CD14-positive monocyte (primary cell): Measurements from ENCODE around the gene NRXN3. TPM values are rescaled to one million over a fixed set of nuclear protein-coding genes. Genes with fewer than 3 reads are reported as not detected.

ENCODE experiments used
- DNase-seq, 3 donors: peaks; one replicate each; pipeline ENCODE4 v3.0.0-alpha.2; 2011 to 2022
- H2AFZ ChIP-seq: 2 replicates; pipeline ENCODE4 v1.6.0; 2012; ENCODE audit warnings: mild to moderate bottlenecking, low read depth, low read length, inconsistent platforms; ENCODE audit not compliant: insufficient read depth, poor library complexity, severe bottlenecking
- H3K27ac ChIP-seq, 2 donors: 1 replicate in 1 of 2; 2 replicates in 1 of 2; pipeline ENCODE4 v1.5.1; 2012 to 2013; ENCODE audit warnings: low read length in 2 of 2, control low read depth in 1 of 2, inconsistent platforms in 1 of 2, low read depth in 1 of 2, mild to moderate bottlenecking in 1 of 2
- H3K27me3 ChIP-seq, 2 donors: one replicate each; pipeline versions ENCODE4 v1.6.0 to v1.6.1; 2011 to 2013; ENCODE audit warnings: low read length in 2 of 2; ENCODE audit not compliant: control insufficient read depth in 2 of 2, insufficient read depth in 2 of 2
- H3K36me3 ChIP-seq, 2 donors: replicated peaks in 1 of 2; 1 replicate in 1 of 2; 2 replicates in 1 of 2; pipeline versions ENCODE4 v1.5.1 to v1.6.1; 2012 to 2013; ENCODE audit warnings: low read length in 2 of 2, control low read depth in 1 of 2, inconsistent platforms in 1 of 2, mild to moderate bottlenecking in 1 of 2; ENCODE audit not compliant: insufficient read depth in 2 of 2, control insufficient read depth in 1 of 2
- H3K4me1 ChIP-seq, 2 donors: 1 replicate in 1 of 2; 2 replicates in 1 of 2; pipeline versions ENCODE4 v1.5.1 to v1.6.1; 2012 to 2013; ENCODE audit warnings: low read length in 2 of 2, control low read depth in 1 of 2, inconsistent platforms in 1 of 2, mild to moderate bottlenecking in 1 of 2, moderate library complexity in 1 of 2; ENCODE audit not compliant: insufficient read depth in 2 of 2, control insufficient read depth in 1 of 2
- H3K4me2 ChIP-seq: replicated peaks from 2 replicates; pipeline ENCODE3; 2012; ENCODE audit warnings: low read length, moderate library complexity, mild to moderate bottlenecking; ENCODE audit not compliant: poor library complexity, severe bottlenecking; ENCODE audit errors: extremely low read depth
- H3K4me3 ChIP-seq, 3 experiments: fragments of 200-600 bp in 1 of 3; sonication (generic) in 1 of 3; replicated peaks in 1 of 3; 1 replicate in 2 of 3; 2 replicates in 1 of 3; pipeline ENCODE4 v1.5.1; 2011 to 2013; ENCODE audit warnings: low read length in 3 of 3, mild to moderate bottlenecking in 3 of 3, control low read depth in 2 of 3, low read depth in 2 of 3, inconsistent platforms in 1 of 3, moderate library complexity in 1 of 3
- H3K79me2 ChIP-seq: 2 replicates; pipeline ENCODE4 v1.6.0; 2012; ENCODE audit warnings: mild to moderate bottlenecking, control low read depth, inconsistent platforms, low read length, moderate library complexity; ENCODE audit not compliant: insufficient read depth
- H3K9ac ChIP-seq: 2 replicates; pipeline ENCODE4 v1.6.0; 2017; ENCODE audit warnings: low read length, mild to moderate bottlenecking; ENCODE audit not compliant: insufficient read depth, poor library complexity, severe bottlenecking
- H3K9me3 ChIP-seq, 2 donors: replicated peaks in 1 of 2; 1 replicate in 1 of 2; 2 replicates in 1 of 2; pipeline versions ENCODE4 v1.5.1 to v1.6.1; 2012 to 2013; ENCODE audit warnings: low read length in 2 of 2, control low read depth in 1 of 2; ENCODE audit not compliant: control insufficient read depth in 1 of 2, insufficient read depth in 1 of 2
- H4K20me1 ChIP-seq: 2 replicates; pipeline ENCODE4 v1.6.0; 2012; ENCODE audit warnings: mild to moderate bottlenecking, low read length, control low read depth, moderate library complexity; ENCODE audit not compliant: insufficient read depth
- H3K27ac Mint-ChIP-seq, 7 donors: one replicate each; pipeline ENCODE4 v1.8.0; 2020; ENCODE audit warnings: mild to moderate bottlenecking in 7 of 7, mixed read lengths in 7 of 7, moderate library complexity in 6 of 7, inconsistent platforms in 2 of 7
- H3K27me3 Mint-ChIP-seq, 3 donors: one replicate each; pipeline ENCODE4 v1.8.0; 2021 to 2022; ENCODE audit warnings: low read depth in 3 of 3, mild to moderate bottlenecking in 3 of 3, mixed read lengths in 3 of 3, moderate library complexity in 3 of 3, inconsistent platforms in 1 of 3
- H3K36me3 Mint-ChIP-seq, 2 donors: one replicate each; pipeline ENCODE4 v1.8.0; 2020; ENCODE audit warnings: mixed read lengths in 2 of 2, inconsistent platforms in 1 of 2, mild to moderate bottlenecking in 1 of 2
- H3K4me1 Mint-ChIP-seq: one replicate; pipeline ENCODE4 v1.8.0; 2020; ENCODE audit warnings: mild to moderate bottlenecking, mixed read lengths
- H3K4me3 Mint-ChIP-seq, 2 donors: one replicate each; pipeline ENCODE4 v1.8.0; 2020; ENCODE audit warnings: mild to moderate bottlenecking in 2 of 2, mixed read lengths in 2 of 2, moderate library complexity in 1 of 2
- H3K9me3 Mint-ChIP-seq, 7 donors: one replicate each; pipeline ENCODE4 v1.8.0; 2020 to 2022; ENCODE audit warnings: mixed read lengths in 7 of 7, mild to moderate bottlenecking in 6 of 7, moderate library complexity in 6 of 7, inconsistent platforms in 2 of 7
- CTCF ChIP-seq: fragments of 200-600 bp; IDR thresholded peaks from one replicate; pipeline ENCODE4 v1.8.0; 2022; ENCODE audit warnings: antibody characterized with exemption, mild to moderate bottlenecking
- whole genome bisulfite sequencing: methylation state at CpG from one replicate; pipeline ENCODE4 v1.1.5; 2013; ENCODE audit warnings: missing lambda C conversion rate; ENCODE audit not compliant: insufficient coverage; 5-methylcytosine and 5-hydroxymethylcytosine counted together
- intact Hi-C, 2 donors: fragments of 100-400 bp; cut with micrococcal nuclease; formaldehyde crosslinking; loops; one replicate each; pipeline versions ENCODE4 v1.15.0 to v1.15.1; 2023
- polyA plus RNA-seq, 3 donors: library from polyadenylated mRNA; depleted of rRNA in 1 of 3; unstranded in 2 of 3; stranded (reverse) in 1 of 3; fragments of 300-500 nt in 2 of 3; fragments of >200 nt in 1 of 3; fragmentation: Illumina TruSeq in 2 of 3; gene quantifications; 1 replicate in 2 of 3; 2 replicates in 1 of 3; pipeline ENCODE4 v1.2.3, GENCODE V29; 2012 to 2021

NRXN3 gene
- polyA plus RNA-seq, 3 donors: not detected

GRCh38 chr14:79242666-79243065, 1072.5 kb downstream of the NRXN3 start:
- Histone ChIP-seq H3K27me3 (no peaks in the 10 kb centered on the region), H3K9ac (no peak overlapping the region), H3K36me3 (no peaks in the 10 kb centered on the region), H3K9me3 (no peaks in the 10 kb centered on the region), H3K4me2 (no peak overlapping the region), H3K4me3 (no peak overlapping the region), H2AFZ (no peak overlapping the region), H3K27ac (no peak overlapping the region), H3K4me1 (no peaks in the 10 kb centered on the region), H3K79me2 (no peaks in the 10 kb centered on the region), H4K20me1 (no peaks in the 10 kb centered on the region)
- TF ChIP-seq CTCF: no peak
- intact Hi-C loops: no loop called here
- no peak overlapping the region for H3K27ac Mint-ChIP-seq
- H3K36me3 Mint-ChIP-seq: no peaks in the 10 kb centered on the region
- H3K4me1 Mint-ChIP-seq: no peaks in the 10 kb centered on the region
- no peak for DNase-seq
- no peak overlapping the region for H3K4me3 Mint-ChIP-seq
- peaks cover 0 to 2% (median 0%) of the 10 kb centered on the region in 3 donors for H3K27me3 Mint-ChIP-seq
- H3K9me3 Mint-ChIP-seq: peaks cover 0 to 5% (median 2%) of the 10 kb centered on the region in 7 donors

- Mint-ChIP-seq H3K27ac (no peak overlapping the region), H3K4me3 (no peak overlapping the region), H3K36me3 (no peaks in the 10 kb centered on the region), H3K4me1 (no peaks in the 10 kb centered on the region), H3K9me3 (peaks cover 0 to 4% (median 2%) of the 10 kb centered on the region in 7 donors), H3K27me3 (peaks cover 0 to 2% (median 0%) of the 10 kb centered on the region in 3 donors)
- no peak for TF ChIP-seq CTCF
- Histone ChIP-seq H3K9ac (no peak overlapping the region), H3K27me3 (no peaks in the 10 kb centered on the region), H4K20me1 (no peaks in the 10 kb centered on the region), H3K36me3 (no peaks in the 10 kb centered on the region), H3K27ac (no peak overlapping the region), H3K9me3 (no peaks in the 10 kb centered on the region), H3K79me2 (no peaks in the 10 kb centered on the region), H3K4me1 (no peaks in the 10 kb centered on the region), H2AFZ (no peak overlapping the region), H3K4me3 (no peak overlapping the region), H3K4me2 (no peak overlapping the region)
- no peak for DNase-seq
- intact Hi-C loops: no loop called here
- WGBS: 100% methylated on average over 1 of the region's 3 CpGs
Observed at GRCh38 chr14:79246173-79246572, 1076.0 kb downstream of the NRXN3 start.
